Gastroesophageal sphincter (tissue), 3 donors: ENCODE results near the gene RHBDF1.

ENCODE experiments used
- EP300 ChIP-seq: sonication (generic); formaldehyde crosslinking; IDR thresholded peaks from one replicate; pipeline ENCODE4 v1.6.1; 2017; ENCODE audit warnings: antibody characterized with exemption, mild to moderate bottlenecking
- POLR2A ChIP-seq, 2 donors: fragments of 450-650 bp; IDR thresholded peaks; one replicate each; pipeline ENCODE4 v1.6.1; 2017; ENCODE audit warnings: antibody characterized with exemption in 2 of 2, mild to moderate bottlenecking in 2 of 2, moderate library complexity in 1 of 2
- POLR2AphosphoS5 ChIP-seq: sonication (generic); formaldehyde crosslinking; IDR thresholded peaks from one replicate; pipeline ENCODE4 v1.6.1; 2017; ENCODE audit warnings: antibody characterized with exemption
- TF ChIP-seq, protein P1 (sequence below), 4 experiments: fragments of 200-600 bp in 2 of 4; fragments of 450-650 bp in 2 of 4; sonication (generic) in 1 of 4; IDR thresholded peaks; one replicate each; pipeline ENCODE4 v1.5.1; 2017 to 2019; ENCODE audit warnings: antibody characterized with exemption in 4 of 4, mild to moderate bottlenecking in 2 of 4, moderate library complexity in 2 of 4

DNA sequence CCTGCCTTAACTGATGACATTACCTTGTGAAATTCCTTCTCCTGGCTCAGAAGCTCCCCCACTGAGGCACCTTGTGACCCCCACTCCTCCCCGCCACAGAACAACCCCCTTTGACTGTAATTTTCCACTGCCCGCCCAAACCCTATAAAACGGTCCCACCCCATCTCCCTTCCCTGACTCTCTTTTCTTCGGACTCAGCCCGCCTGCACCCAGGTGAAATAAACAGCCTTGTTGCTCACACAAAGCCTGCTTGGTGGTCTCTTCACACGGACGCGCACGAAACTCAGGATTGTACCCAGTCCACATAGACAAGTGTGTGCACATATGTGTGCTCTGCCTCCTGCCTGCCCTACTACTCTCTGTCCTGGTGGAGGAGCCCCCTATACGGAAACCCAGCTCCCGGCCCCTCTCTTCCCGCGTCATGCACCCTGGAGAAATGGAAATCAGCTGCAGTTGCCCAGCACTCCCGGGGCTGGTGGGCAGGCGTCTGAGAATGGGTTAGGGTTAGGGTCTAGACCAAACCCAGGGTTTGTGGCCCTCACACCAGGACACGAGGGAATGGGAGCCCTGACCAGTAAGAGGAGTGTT lies 2.4 kb upstream of the RHBDF1 start:
- TF ChIP-seq POLR2AphosphoS5 (no peak), POLR2A (IDR thresholded peaks at IDR 0.05) (no peak), EP300 (no peak)
- TF ChIP-seq, protein P1, sequence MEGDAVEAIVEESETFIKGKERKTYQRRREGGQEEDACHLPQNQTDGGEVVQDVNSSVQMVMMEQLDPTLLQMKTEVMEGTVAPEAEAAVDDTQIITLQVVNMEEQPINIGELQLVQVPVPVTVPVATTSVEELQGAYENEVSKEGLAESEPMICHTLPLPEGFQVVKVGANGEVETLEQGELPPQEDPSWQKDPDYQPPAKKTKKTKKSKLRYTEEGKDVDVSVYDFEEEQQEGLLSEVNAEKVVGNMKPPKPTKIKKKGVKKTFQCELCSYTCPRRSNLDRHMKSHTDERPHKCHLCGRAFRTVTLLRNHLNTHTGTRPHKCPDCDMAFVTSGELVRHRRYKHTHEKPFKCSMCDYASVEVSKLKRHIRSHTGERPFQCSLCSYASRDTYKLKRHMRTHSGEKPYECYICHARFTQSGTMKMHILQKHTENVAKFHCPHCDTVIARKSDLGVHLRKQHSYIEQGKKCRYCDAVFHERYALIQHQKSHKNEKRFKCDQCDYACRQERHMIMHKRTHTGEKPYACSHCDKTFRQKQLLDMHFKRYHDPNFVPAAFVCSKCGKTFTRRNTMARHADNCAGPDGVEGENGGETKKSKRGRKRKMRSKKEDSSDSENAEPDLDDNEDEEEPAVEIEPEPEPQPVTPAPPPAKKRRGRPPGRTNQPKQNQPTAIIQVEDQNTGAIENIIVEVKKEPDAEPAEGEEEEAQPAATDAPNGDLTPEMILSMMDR (IDR thresholded peaks at IDR 0.05), result no peak
